OCI-LY1 (cell line): Measurements from ENCODE around the gene RGS11.

Experiments used
- CTCF ChIP-seq: fragments of 200-600 bp; sonication (generic), shearing (Covaris generic); IDR thresholded peaks from 2 replicates; pipeline ENCODE4 v1.5.1; 2017; ENCODE audit warnings: mild to moderate bottlenecking, antibody characterized with exemption, low read length, moderate library complexity, mixed read lengths
- EZH2 ChIP-seq: fragments of 200-600 bp; sonication (generic), shearing (Covaris generic); IDR thresholded peaks from 2 replicates; pipeline ENCODE4 v1.8.0; 2017; ENCODE audit warnings: borderline replicate concordance, mixed run types, mild to moderate bottlenecking, antibody characterized with exemption, low read length, moderate library complexity, mixed read lengths

GRCh38 chr16:318628-319027 is 42.9 kb upstream of the RGS11 start:
- peak; percentile 23 for TF ChIP-seq CTCF
- no peak for TF ChIP-seq EZH2
